Heart left ventricle (tissue), 13 donors: Measurements from ENCODE around the gene CBFA2T2.

Experiments
- POLR2A ChIP-seq, 2 donors: fragments of 450-650 bp; IDR thresholded peaks; one replicate each; pipeline ENCODE4 v1.6.1; 2017; ENCODE audit warnings: antibody characterized with exemption in 2 of 2, mild to moderate bottlenecking in 2 of 2, moderate library complexity in 2 of 2
- TF ChIP-seq, protein P1 (sequence below), 12 donors: fragments of 200-600 bp; sonication (generic) in 4 of 12; IDR thresholded peaks; one replicate each; pipeline versions ENCODE4 v1.5.0 to v1.8.0; 2018 to 2022; ENCODE audit warnings: antibody characterized with exemption in 12 of 12, mild to moderate bottlenecking in 5 of 12
- donor health status: ischemic (EF 13 %, LVEDD 7.1; RV severe dilation, severe dysfunction).
- donor health status: DM: no; HTN: yes; CAD: no.
- donor health status: DM: no; HTN: no; CAD: no.
- donor health status: ischemic (EF 25% LVEDD 6.9; RV normal size, moderate dysfunction).
- donor health status: ischemic (EF 25% LVEDD 5.7; RV mildly dilated, moderate dysfunction).
- donor health status: ischemic (EF 35%, LVEDD 5.7; RV mildly dilated, moderate dysfunction).
- donor health status: nonischemic (EF 11% LVEDD 7.7; RV severe dilation, severe dysfunction).
- donor health status: DM: yes; HTN: yes; CAD: no.
- donor health status: PGD.
- donor health status: ischemic (EF 29% LVEDD 5.4; RV normal size, mild dysfunction).
- donor health status: nonischemic (EF 23%, LVEDD 6.1; RV moderate dilation, normal function).

DNA sequence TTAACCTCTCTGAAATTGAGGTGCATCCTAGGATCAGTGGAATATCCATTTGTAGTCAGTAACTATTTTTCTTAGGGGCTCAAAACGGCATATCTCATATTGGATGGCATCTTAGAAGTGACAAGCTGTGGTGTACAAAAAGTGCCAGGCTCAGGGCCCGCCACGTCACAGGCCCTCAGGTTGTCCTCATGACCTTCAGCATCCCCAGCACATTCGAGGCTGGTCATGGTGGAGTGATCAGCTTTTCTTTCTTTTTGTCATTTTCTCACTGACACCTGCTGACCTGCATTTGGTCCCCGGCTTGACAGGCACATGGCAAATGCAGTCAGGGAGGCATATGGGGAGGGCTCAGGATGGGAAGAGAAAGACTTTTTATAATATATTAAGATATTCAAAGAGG is 203.4 kb downstream of the CBFA2T2 start:
- TF ChIP-seq POLR2A (IDR thresholded peaks at IDR 0.05), result no peak
- TF ChIP-seq, protein P1, sequence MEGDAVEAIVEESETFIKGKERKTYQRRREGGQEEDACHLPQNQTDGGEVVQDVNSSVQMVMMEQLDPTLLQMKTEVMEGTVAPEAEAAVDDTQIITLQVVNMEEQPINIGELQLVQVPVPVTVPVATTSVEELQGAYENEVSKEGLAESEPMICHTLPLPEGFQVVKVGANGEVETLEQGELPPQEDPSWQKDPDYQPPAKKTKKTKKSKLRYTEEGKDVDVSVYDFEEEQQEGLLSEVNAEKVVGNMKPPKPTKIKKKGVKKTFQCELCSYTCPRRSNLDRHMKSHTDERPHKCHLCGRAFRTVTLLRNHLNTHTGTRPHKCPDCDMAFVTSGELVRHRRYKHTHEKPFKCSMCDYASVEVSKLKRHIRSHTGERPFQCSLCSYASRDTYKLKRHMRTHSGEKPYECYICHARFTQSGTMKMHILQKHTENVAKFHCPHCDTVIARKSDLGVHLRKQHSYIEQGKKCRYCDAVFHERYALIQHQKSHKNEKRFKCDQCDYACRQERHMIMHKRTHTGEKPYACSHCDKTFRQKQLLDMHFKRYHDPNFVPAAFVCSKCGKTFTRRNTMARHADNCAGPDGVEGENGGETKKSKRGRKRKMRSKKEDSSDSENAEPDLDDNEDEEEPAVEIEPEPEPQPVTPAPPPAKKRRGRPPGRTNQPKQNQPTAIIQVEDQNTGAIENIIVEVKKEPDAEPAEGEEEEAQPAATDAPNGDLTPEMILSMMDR (IDR thresholded peaks at IDR 0.05), result no peak
